Neural cell (in vitro differentiated cells): Measurements from ENCODE around the gene CEP350. TPM values are rescaled to one million over a fixed set of nuclear protein-coding genes. Genes with fewer than 3 reads are reported as not detected.

ENCODE experiments used
- H2AFZ ChIP-seq: fragments of 200-600, 300-800 bp; sonication (generic), shearing (Covaris generic); 2 replicates; pipeline ENCODE4 v1.6.0; 2014; ENCODE audit warnings: low read depth, mild to moderate bottlenecking, antibody characterized with exemption, low read length, moderate library complexity
- H3F3A ChIP-seq: fragments of 200-600 bp; shearing (Covaris generic); 2 replicates; pipeline ENCODE4 v1.6.1; 2016; ENCODE audit warnings: mild to moderate bottlenecking, moderate library complexity, mixed read lengths, antibody characterized with exemption, low read length; ENCODE audit not compliant: insufficient read depth, poor library complexity, severe bottlenecking
- H3K27ac ChIP-seq: fragments of 200-600, 300-800 bp; sonication (generic), shearing (Covaris generic); 2 replicates; pipeline ENCODE4 v1.5.1; 2014; ENCODE audit warnings: mild to moderate bottlenecking, low read length, moderate library complexity
- H3K27me3 ChIP-seq: fragments of 300-800, 200-600 bp; sonication (generic), shearing (Covaris generic); 2 replicates; pipeline ENCODE4 v1.6.0; 2014; ENCODE audit warnings: mild to moderate bottlenecking, low read depth, low read length, moderate library complexity; ENCODE audit not compliant: insufficient read depth
- H3K36me3 ChIP-seq: fragments of 300-800, 200-600 bp; sonication (generic), shearing (Covaris generic); 2 replicates; pipeline ENCODE4 v1.5.1; 2014; ENCODE audit warnings: mild to moderate bottlenecking, antibody characterized with exemption, low read length, moderate library complexity; ENCODE audit not compliant: insufficient read depth
- H3K4me2 ChIP-seq: fragments of 300-800, 200-600 bp; sonication (generic), shearing (Covaris generic); 2 replicates; pipeline ENCODE4 v1.6.0; 2014; ENCODE audit warnings: mild to moderate bottlenecking, low read length
- H3K4me3 ChIP-seq: fragments of 300-800, 200-600 bp; sonication (generic), shearing (Covaris generic); 2 replicates; pipeline ENCODE4 v1.5.1; 2014; ENCODE audit warnings: mild to moderate bottlenecking, low read length, moderate library complexity
- H3K79me2 ChIP-seq: fragments of 200-600 bp; shearing (Covaris generic); replicated peaks from 2 replicates; pipeline ENCODE4 v1.6.0; 2014; ENCODE audit warnings: mild to moderate bottlenecking, low read length, moderate library complexity; ENCODE audit not compliant: insufficient read depth
- H3K9ac ChIP-seq: fragments of 300-800, 200-600 bp; sonication (generic), shearing (Covaris generic); 2 replicates; pipeline ENCODE4 v1.6.1; 2016; ENCODE audit warnings: mild to moderate bottlenecking, low read length, mixed read lengths
- H3K9me2 ChIP-seq: fragments of 200-600 bp; shearing (Covaris generic); 2 replicates; pipeline ENCODE4 v1.6.1; 2016; ENCODE audit warnings: mild to moderate bottlenecking, low read length, mixed read lengths; ENCODE audit not compliant: insufficient read depth
- H3K9me3 ChIP-seq: fragments of 200-600, 300-800 bp; sonication (generic), shearing (Covaris generic); 2 replicates; pipeline ENCODE4 v1.6.1; 2016; ENCODE audit warnings: mild to moderate bottlenecking, mixed run types, low read length, moderate library complexity, mixed read lengths
- H4K20me1 ChIP-seq: fragments of 200-600 bp; shearing (Covaris generic); 2 replicates; pipeline ENCODE4 v1.6.1; 2016; ENCODE audit warnings: mild to moderate bottlenecking, mixed run types; ENCODE audit not compliant: insufficient read depth
- CTCF ChIP-seq: fragments of 450-650 bp; IDR thresholded peaks from 2 replicates; pipeline ENCODE4 v1.5.1; 2014; ENCODE audit warnings: antibody characterized with exemption, mild to moderate bottlenecking, moderate library complexity; ENCODE audit not compliant: poor library complexity, severe bottlenecking
- EP300 ChIP-seq: fragments of 450-650 bp; conservative IDR thresholded peaks from 2 replicates; pipeline ENCODE4 v1.6.1; 2014; ENCODE audit warnings: antibody characterized with exemption, mild to moderate bottlenecking, moderate library complexity; ENCODE audit not compliant: poor library complexity, severe bottlenecking
- EZH2 ChIP-seq: fragments of 200-600, 300-800 bp; shearing (Covaris generic), sonication (generic); IDR thresholded peaks from 2 replicates; pipeline ENCODE4 v1.6.1; 2014; ENCODE audit warnings: antibody characterized with exemption, low read length, borderline replicate concordance, mild to moderate bottlenecking; ENCODE audit not compliant: insufficient read depth, poor library complexity, severe bottlenecking
- MXI1 ChIP-seq: fragments of 450-650 bp; conservative IDR thresholded peaks from 2 replicates; pipeline ENCODE4 v1.6.1; 2014; ENCODE audit warnings: antibody characterized with exemption, mild to moderate bottlenecking; ENCODE audit not compliant: poor library complexity, severe bottlenecking
- POLR2AphosphoS5 ChIP-seq: IDR thresholded peaks from 2 replicates; pipeline ENCODE4 v1.6.1; 2012
- RAD21 ChIP-seq: fragments of 450-650 bp; conservative IDR thresholded peaks from 2 replicates; pipeline ENCODE4 v1.6.1; 2014; ENCODE audit warnings: antibody characterized with exemption, mild to moderate bottlenecking, moderate library complexity
- REST ChIP-seq: IDR thresholded peaks from 2 replicates; pipeline ENCODE4 v1.6.1; 2012; ENCODE audit warnings: borderline replicate concordance
- TAF1 ChIP-seq: IDR thresholded peaks from 2 replicates; pipeline ENCODE4 v1.6.1; 2012; ENCODE audit warnings: low read depth
- polyA plus RNA-seq: library from polyadenylated mRNA; depleted of rRNA; stranded (reverse); fragments of >200 nt; gene quantifications from 2 replicates; pipeline ENCODE4 v1.2.3, GENCODE V29; 2014

The CEP350 gene
- polyA plus RNA-seq, 1 donor from 2014 or later: 28.1 TPM

- H4K20me1 ChIP-seq: no peaks in the 10 kb centered on the region
- no peaks in the 10 kb centered on the region for H3K36me3 ChIP-seq
- no peaks in the 10 kb centered on the region for H3K27me3 ChIP-seq
- peaks cover 3% of the 10 kb centered on the region for H3K79me2 ChIP-seq
- no peak overlapping the region for H3K4me3 ChIP-seq
- no peak overlapping the region for H3K4me2 ChIP-seq
- no peak overlapping the region for H3K9ac ChIP-seq
- H3K9me3 ChIP-seq: no peaks in the 10 kb centered on the region
- H2AFZ ChIP-seq: no peak overlapping the region
- H3K27ac ChIP-seq: no peak overlapping the region
- H3K9me2 ChIP-seq: no peaks in the 10 kb centered on the region
- TF ChIP-seq MXI1 (no peak), TAF1 (no peak), REST (no peak), RAD21 (no peak), EZH2 (no peak), CTCF (no peak)
- no peaks in the 10 kb centered on the region for H3F3A ChIP-seq
Measured at GRCh38 chr1:179990847-179991246, 36.2 kb downstream of the CEP350 start.

DNA sequence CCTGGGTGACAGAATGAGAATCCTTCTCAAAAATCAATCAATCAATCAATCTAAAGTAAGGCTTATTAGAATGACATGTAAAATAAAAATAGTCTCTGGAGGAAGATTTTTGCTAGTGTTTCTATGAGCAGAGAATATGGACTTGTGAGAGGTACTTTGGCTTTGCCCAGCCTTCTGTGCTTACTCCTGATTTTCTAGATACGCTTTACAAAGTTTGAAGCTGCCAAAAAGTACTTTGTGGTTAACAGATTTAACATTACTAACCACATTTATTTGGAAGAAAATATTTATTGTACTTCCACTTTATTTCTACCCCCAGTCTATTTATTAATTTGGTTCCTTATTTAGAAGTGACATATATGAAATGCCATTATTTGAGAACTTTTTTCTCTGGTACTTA, 41.0 kb downstream of the CEP350 start:
- Histone ChIP-seq H4K20me1 (no peaks in the 10 kb centered on the region), H3K4me3 (no peak overlapping the region), H3K9me3 (no peaks in the 10 kb centered on the region), H3K4me2 (no peak overlapping the region), H3K9ac (no peak overlapping the region), H3F3A (no peaks in the 10 kb centered on the region), H3K27ac (no peak overlapping the region), H2AFZ (no peak overlapping the region), H3K79me2 (peaks cover 6% of the 10 kb centered on the region), H3K9me2 (no peaks in the 10 kb centered on the region), H3K36me3 (peaks cover 5% of the 10 kb centered on the region), H3K27me3 (no peaks in the 10 kb centered on the region)
- no peak for TF ChIP-seq RAD21
- TF ChIP-seq MXI1: no peak
- no peak for TF ChIP-seq POLR2AphosphoS5
- no peak for TF ChIP-seq EP300

DNA sequence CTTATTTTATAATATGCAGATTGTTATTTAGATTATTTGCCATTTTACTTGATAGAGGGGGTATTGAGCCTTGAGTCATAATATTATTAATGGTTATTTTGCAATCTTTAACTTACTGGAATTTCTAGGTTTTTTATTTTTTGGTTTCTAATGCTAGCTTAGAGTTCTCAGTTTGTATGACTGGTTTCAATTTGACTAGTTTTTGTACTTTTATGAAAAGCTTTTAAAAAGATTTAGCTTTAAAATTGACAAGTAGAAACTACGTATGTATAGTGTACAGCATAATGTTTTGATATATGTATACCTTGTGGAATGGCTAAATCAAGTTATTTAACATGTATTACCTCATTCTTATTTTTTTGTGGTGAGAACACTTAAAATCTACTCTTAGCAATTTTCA, 41.5 kb downstream of the CEP350 start:
- peaks cover 5% of the 10 kb centered on the region for H3K36me3 ChIP-seq
- no peaks in the 10 kb centered on the region for H3K9me2 ChIP-seq
- H3K9me3 ChIP-seq: no peaks in the 10 kb centered on the region
- no peak overlapping the region for H2AFZ ChIP-seq
- H3F3A ChIP-seq: no peaks in the 10 kb centered on the region
- H4K20me1 ChIP-seq: no peaks in the 10 kb centered on the region
- H3K27ac ChIP-seq: no peak overlapping the region
- H3K27me3 ChIP-seq: no peaks in the 10 kb centered on the region
- peaks cover 6% of the 10 kb centered on the region for H3K79me2 ChIP-seq
- no peak overlapping the region for H3K4me3 ChIP-seq
- H3K4me2 ChIP-seq: no peak overlapping the region
- no peak overlapping the region for H3K9ac ChIP-seq
- TF ChIP-seq RAD21 (no peak), EP300 (no peak)
